GM12874 (cell line): ENCODE measurements around the gene PHLPP2.

Source experiments
- CTCF ChIP-seq: IDR thresholded peaks from 2 replicates; pipeline ENCODE4 v1.5.1; 2011; ENCODE audit warnings: low read depth, mild to moderate bottlenecking, control low read depth, low read length, moderate library complexity; ENCODE audit not compliant: insufficient read depth

PHLPP2 gene

DNA sequence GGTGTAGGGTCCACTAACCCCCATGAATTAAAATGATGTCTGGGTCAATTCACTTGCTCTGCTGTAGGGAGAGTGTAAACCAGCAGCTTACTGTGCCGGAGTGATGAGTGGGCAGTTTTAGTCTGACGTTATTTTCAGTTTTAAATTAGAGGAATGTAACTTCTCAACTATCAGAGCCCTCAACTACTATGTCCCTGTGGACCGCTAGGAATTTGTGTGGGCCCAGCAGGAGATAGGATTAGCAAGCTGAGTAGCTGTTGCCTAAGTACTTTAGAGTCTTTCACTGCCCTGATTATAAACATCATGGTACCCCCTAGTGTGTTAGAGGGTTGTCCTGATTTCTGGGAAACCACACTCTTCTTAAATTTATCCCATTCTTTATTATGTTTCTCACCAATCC lies 87.1 kb downstream of the PHLPP2 start:
- no peak for TF ChIP-seq CTCF

GRCh38 chr16:71635632-71636031 lies 88.9 kb downstream of the PHLPP2 start:
- no peak for TF ChIP-seq CTCF

- no peak for TF ChIP-seq CTCF
These were observed 92.7 kb downstream of the PHLPP2 start for GRCh38 chr16:71631776-71632175.

DNA sequence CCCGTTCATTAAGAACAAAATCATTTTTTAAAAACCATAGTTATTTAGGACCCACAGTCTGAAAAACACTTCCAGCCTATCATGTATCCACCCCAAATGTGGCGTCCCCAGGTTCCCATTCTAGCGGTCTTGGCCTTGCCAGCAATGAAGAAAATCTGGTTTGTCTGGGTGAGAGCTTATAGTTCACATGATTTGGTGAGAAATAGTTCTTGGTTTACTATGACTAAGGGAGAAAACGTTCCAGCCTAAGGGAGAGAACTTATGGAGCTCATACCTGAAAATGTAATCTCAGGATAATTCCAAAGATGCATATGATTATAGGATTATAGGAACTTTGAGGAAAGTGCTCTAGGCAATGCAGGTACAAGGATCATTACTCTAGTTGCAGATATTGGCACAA lies 93.7 kb downstream of the PHLPP2 start:
- TF ChIP-seq CTCF, result no peak

GRCh38 chr16:71629278-71630016 lies 95.1 kb downstream of the PHLPP2 start:
- no peak for TF ChIP-seq CTCF

DNA sequence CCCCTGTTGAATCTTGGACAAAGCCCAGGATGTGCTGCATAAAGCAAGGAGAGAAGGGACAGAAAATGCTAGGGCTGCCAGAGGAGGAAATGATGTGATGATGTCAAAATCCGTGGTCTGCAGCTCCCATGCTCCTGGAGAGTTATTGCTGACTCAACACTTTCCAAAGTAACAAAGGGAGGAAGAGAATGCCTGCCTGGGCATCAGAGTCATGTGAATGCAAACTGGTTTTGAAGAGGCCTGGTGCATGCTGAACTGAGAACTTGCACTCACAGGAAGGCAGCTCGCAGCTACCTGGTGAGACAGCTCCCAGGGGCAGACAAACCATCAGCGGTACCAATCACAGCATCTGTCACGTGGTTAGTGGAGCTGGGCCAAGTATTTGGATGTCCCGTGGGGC lies 95.7 kb downstream of the PHLPP2 start:
- no peak for TF ChIP-seq CTCF

GRCh38 chr16:71627731-71628181 lies 96.7 kb downstream of the PHLPP2 start:
- TF ChIP-seq CTCF, result no peak
